Smooth muscle cell (in vitro differentiated cells): ENCODE measurements around the gene COPE. TPM values are rescaled to one million over a fixed set of nuclear protein-coding genes. Genes with fewer than 3 reads are reported as not detected.
A peak's percentile ranks its signal among the peaks of the same experiment; 100 is the strongest.

Source experiments
- DNase-seq: peaks from one replicate; lab custom pipeline; 2025; ENCODE audit not compliant: unreplicated experiment; lab: John Stamatoyannopoulos, UW
- H2AFZ ChIP-seq: fragments of 200-600 bp; sonication (generic); 2 replicates; pipeline ENCODE4 v1.6.0; 2016; ENCODE audit warnings: antibody characterized with exemption, low read depth, mild to moderate bottlenecking
- H3F3A ChIP-seq: fragments of 200-600 bp; sonication (generic); 2 replicates; pipeline ENCODE4 v1.6.0; 2017; ENCODE audit warnings: antibody characterized with exemption, low read depth
- H3K27ac ChIP-seq: fragments of 200-600 bp; sonication (generic); 2 replicates; pipeline ENCODE4 v1.5.1; 2016; ENCODE audit warnings: low read depth, mild to moderate bottlenecking
- H3K27me3 ChIP-seq: fragments of 200-600 bp; sonication (generic); 2 replicates; pipeline ENCODE4 v1.6.1; 2016; ENCODE audit warnings: low read depth, mild to moderate bottlenecking
- H3K36me3 ChIP-seq: fragments of 200-600 bp; sonication (generic); 2 replicates; pipeline ENCODE4 v1.5.1; 2016; ENCODE audit warnings: low read depth
- H3K4me1 ChIP-seq: fragments of 200-600 bp; sonication (generic); 2 replicates; pipeline ENCODE4 v1.5.1; 2016; ENCODE audit warnings: low read depth
- H3K4me2 ChIP-seq: fragments of 200-600 bp; sonication (generic); 2 replicates; pipeline ENCODE4 v1.6.0; 2016; ENCODE audit warnings: mild to moderate bottlenecking
- H3K4me3 ChIP-seq: fragments of 200-600 bp; sonication (generic); 2 replicates; pipeline ENCODE4 v1.5.1; 2016; ENCODE audit warnings: mild to moderate bottlenecking
- H3K79me2 ChIP-seq: fragments of 200-600 bp; sonication (generic); 2 replicates; pipeline ENCODE4 v1.6.0; 2016; ENCODE audit warnings: low read depth, mild to moderate bottlenecking
- H3K9ac ChIP-seq: fragments of 200-600 bp; sonication (generic); 2 replicates; pipeline ENCODE4 v1.6.0; 2016; ENCODE audit warnings: low read depth
- H3K9me3 ChIP-seq: fragments of 200-600 bp; sonication (generic); replicated peaks from 2 replicates; pipeline ENCODE4 v1.5.1; 2016; ENCODE audit warnings: low read depth
- H4K20me1 ChIP-seq: fragments of 200-600 bp; sonication (generic); 2 replicates; pipeline ENCODE4 v1.6.0; 2016; ENCODE audit warnings: low read depth
- CTCF ChIP-seq: fragments of 200-600 bp; sonication (generic); IDR thresholded peaks from 2 replicates; pipeline ENCODE4 v1.5.1; 2017; ENCODE audit warnings: borderline replicate concordance, mild to moderate bottlenecking, antibody characterized with exemption; ENCODE audit not compliant: insufficient read depth, poor library complexity, severe bottlenecking
- WGBS: methylation state at CpG from one replicate; pipeline ENCODE4 v1.1.7; 2016; ENCODE audit warnings: low lambda C conversion rate; 5-methylcytosine and 5-hydroxymethylcytosine counted together
- polyA plus RNA-seq: library from polyadenylated mRNA; unstranded; fragments of >200 nt; fragmentation: Nextera tagmentation; extraction: Ambion mirVana; gene quantifications from 2 replicates; pipeline ENCODE4 v1.2.1, GENCODE V29; 2016
- total RNA-seq: library from RNA; depleted of rRNA; stranded (reverse); fragments of >200 nt; gene quantifications from 2 replicates; pipeline ENCODE4 v1.2.3, GENCODE V29; 2014

COPE gene
- total and polyA plus RNA-seq, 2 experiments from 2014 or later, result 236 to 497 TPM

- H3K27ac ChIP-seq, result peak within 1 kb of the TSS; percentile 41
- peak within 1 kb of the TSS; percentile 77 for H3K4me3 ChIP-seq
- peak within 1 kb of the TSS; percentile 83 for H2AFZ ChIP-seq
- H3K27me3 ChIP-seq, result no peaks in the 10 kb centered on the region
- TF ChIP-seq CTCF, result peak; percentile 49
- peak within 1 kb of the TSS; percentile 99 for H3K4me2 ChIP-seq
- H3K9ac ChIP-seq, result peak within 1 kb of the TSS; percentile 83
- H3F3A ChIP-seq, result no peaks in the 10 kb centered on the region
- peaks cover 14% of the 10 kb centered on the region for H4K20me1 ChIP-seq
- H3K9me3 ChIP-seq, result no peaks in the 10 kb centered on the region
- H3K79me2 ChIP-seq, result peaks cover 20% of the 10 kb centered on the region
- H3K36me3 ChIP-seq, result no peaks in the 10 kb centered on the region
- peaks cover 6% of the 10 kb centered on the region for H3K4me1 ChIP-seq
- peak; percentile 61 for DNase-seq
- 6% methylated on average over 18 of the region's 81 CpGs for WGBS
Observed at GRCh38 chr19:18940769-18941627, 21.8 kb upstream of the COPE start, which contains the start of gene HOMER3. TSS of gene HOMER3 (minus strand) at chr19:18941217. CDS start at chr19:18938982, 2,235 bp downstream.

GRCh38 chr19:18939922-18940768 lies 21.0 kb upstream of the COPE start:
- peaks cover 20% of the 10 kb centered on the region for H3K79me2 ChIP-seq
- peak overlapping the region; percentile 83 for H2AFZ ChIP-seq
- no peaks in the 10 kb centered on the region for H3K9me3 ChIP-seq
- no peaks in the 10 kb centered on the region for H3K27me3 ChIP-seq
- peak overlapping the region; percentile 41 for H3K27ac ChIP-seq
- TF ChIP-seq CTCF, result peak; percentile 1
- peak overlapping the region; percentile 99 for H3K4me2 ChIP-seq
- peaks cover 6% of the 10 kb centered on the region for H3K4me1 ChIP-seq
- H3F3A ChIP-seq, result no peaks in the 10 kb centered on the region
- 2% methylated on average over 38 of the region's 47 CpGs for WGBS
- peaks cover 14% of the 10 kb centered on the region for H4K20me1 ChIP-seq
- peak; percentile 26 for DNase-seq
- H3K36me3 ChIP-seq, result no peaks in the 10 kb centered on the region
- H3K4me3 ChIP-seq, result peak overlapping the region; percentile 77
- peak overlapping the region; percentile 83 for H3K9ac ChIP-seq

GRCh38 chr19:18939163-18939562 lies 20.0 kb upstream of the COPE start:
- no peak for TF ChIP-seq CTCF
- H3K36me3 ChIP-seq, result no peaks in the 10 kb centered on the region
- no peaks in the 10 kb centered on the region for H3K27me3 ChIP-seq
- H3K27ac ChIP-seq, result no peak overlapping the region
- no peak overlapping the region for H3K4me3 ChIP-seq
- H4K20me1 ChIP-seq, result peaks cover 14% of the 10 kb centered on the region
- peaks cover 6% of the 10 kb centered on the region for H3K4me1 ChIP-seq
- peaks cover 20% of the 10 kb centered on the region for H3K79me2 ChIP-seq
- no peaks in the 10 kb centered on the region for H3F3A ChIP-seq
- no peak for DNase-seq
- H3K9me3 ChIP-seq, result no peaks in the 10 kb centered on the region
- no peak overlapping the region for H2AFZ ChIP-seq
- no peak overlapping the region for H3K9ac ChIP-seq
- 90% methylated on average over 3 of the region's 3 CpGs for WGBS
- peak overlapping the region; percentile 99 for H3K4me2 ChIP-seq
